Loucy (cell line): ENCODE data around the gene CTNNA2.

Experiments used
- H2AFZ ChIP-seq: fragments of 200-600 bp; sonication (generic); 2 replicates; pipeline ENCODE4 v1.6.0; 2016; ENCODE audit warnings: antibody characterized with exemption, mild to moderate bottlenecking, low read length, moderate library complexity
- H3F3A ChIP-seq: fragments of 200-600 bp; 2 replicates; pipeline ENCODE4 v1.6.0; 2016; ENCODE audit warnings: antibody characterized with exemption, low read depth, mild to moderate bottlenecking
- H3K27me3 ChIP-seq: fragments of 200-600 bp; sonication (generic); 2 replicates; pipeline ENCODE4 v1.6.1; 2014; ENCODE audit warnings: low read length, mild to moderate bottlenecking; ENCODE audit not compliant: insufficient read depth, poor library complexity, severe bottlenecking
- H3K36me3 ChIP-seq: fragments of 200-600 bp; sonication (generic); 2 replicates; pipeline ENCODE4 v1.6.1; 2016; ENCODE audit warnings: low read length; ENCODE audit not compliant: insufficient read depth
- H3K4me1 ChIP-seq: fragments of 200-600 bp; sonication (generic); 2 replicates; pipeline ENCODE4 v1.5.1; 2014; ENCODE audit warnings: low read length, mild to moderate bottlenecking; ENCODE audit not compliant: insufficient read depth, poor library complexity, severe bottlenecking
- H3K4me2 ChIP-seq: fragments of 200-600 bp; sonication (generic); 2 replicates; pipeline ENCODE4 v1.6.0; 2014; ENCODE audit warnings: antibody characterized with exemption, low read length, low read depth, mild to moderate bottlenecking; ENCODE audit not compliant: poor library complexity, severe bottlenecking
- H3K4me3 ChIP-seq: fragments of 200-600 bp; sonication (generic); 2 replicates; pipeline ENCODE4 v1.5.1; 2014; ENCODE audit warnings: low read length, mild to moderate bottlenecking, mixed read lengths; ENCODE audit not compliant: poor library complexity, severe bottlenecking
- H3K79me2 ChIP-seq: fragments of 200-600 bp; sonication (generic); 2 replicates; pipeline ENCODE4 v1.6.1; 2014; ENCODE audit warnings: low read length; ENCODE audit not compliant: insufficient read depth
- H3K9ac ChIP-seq: fragments of 200-600 bp; sonication (generic); 2 replicates; pipeline ENCODE4 v1.6.0; 2014; ENCODE audit warnings: mild to moderate bottlenecking, low read depth, low read length, moderate library complexity; ENCODE audit not compliant: poor library complexity, severe bottlenecking
- H3K9me2 ChIP-seq: fragments of 200-600 bp; sonication (generic); replicated peaks from 2 replicates; pipeline ENCODE4 v1.6.1; 2016; ENCODE audit warnings: low read depth, low read length, mixed read lengths
- H3K9me3 ChIP-seq: fragments of 200-600 bp; sonication (generic); 2 replicates; pipeline ENCODE4 v1.6.1; 2014; ENCODE audit warnings: mild to moderate bottlenecking, antibody characterized with exemption, low read length, low read depth; ENCODE audit not compliant: insufficient read depth
- H4K20me1 ChIP-seq: fragments of 200-600 bp; sonication (generic); 2 replicates; pipeline ENCODE4 v1.6.0; 2014; ENCODE audit warnings: antibody characterized with exemption, low read length, mild to moderate bottlenecking; ENCODE audit not compliant: insufficient read depth, poor library complexity, severe bottlenecking
- CTCF ChIP-seq: fragments of 200-600 bp; sonication (generic); conservative IDR thresholded peaks from 2 replicates; pipeline ENCODE4 v1.5.1; 2014; ENCODE audit warnings: mild to moderate bottlenecking, antibody characterized with exemption, low read length
- EZH2phosphoT487 ChIP-seq: fragments of 200-600 bp; IDR thresholded peaks from 2 replicates; pipeline ENCODE4 v1.6.1; 2018; ENCODE audit warnings: antibody characterized with exemption, mild to moderate bottlenecking, moderate library complexity, borderline replicate concordance

The CTNNA2 gene

DNA sequence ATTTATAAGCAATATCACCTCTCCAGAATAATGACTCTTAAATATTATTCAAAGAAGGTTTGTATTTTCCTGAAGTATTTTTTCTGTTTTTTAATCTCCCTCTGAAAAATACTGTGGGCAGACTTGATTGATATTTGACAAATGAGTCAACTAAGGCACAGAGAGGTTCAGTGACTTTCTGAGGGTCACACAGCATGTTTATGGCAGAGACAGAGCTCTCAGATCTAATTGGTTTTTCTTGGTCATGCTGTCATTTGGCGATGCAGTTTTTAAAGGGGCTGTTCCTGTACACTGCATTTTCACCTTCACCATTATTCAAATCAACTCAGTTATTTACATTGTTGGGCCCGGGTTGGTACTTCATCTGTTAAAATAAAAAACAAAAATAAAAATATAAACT, 527.4 kb downstream of the CTNNA2 start:
- TF ChIP-seq EZH2phosphoT487 (no peak), CTCF (no peak)
- Histone ChIP-seq H3K9me2 (no peaks in the 10 kb centered on the region), H3F3A (no peaks in the 10 kb centered on the region), H3K4me3 (no peak overlapping the region), H4K20me1 (no peaks in the 10 kb centered on the region), H3K36me3 (no peaks in the 10 kb centered on the region), H3K4me1 (no peaks in the 10 kb centered on the region), H3K4me2 (no peak overlapping the region), H3K9ac (no peak overlapping the region), H2AFZ (no peak overlapping the region), H3K9me3 (no peaks in the 10 kb centered on the region), H3K27me3 (no peaks in the 10 kb centered on the region), H3K79me2 (no peaks in the 10 kb centered on the region)

DNA sequence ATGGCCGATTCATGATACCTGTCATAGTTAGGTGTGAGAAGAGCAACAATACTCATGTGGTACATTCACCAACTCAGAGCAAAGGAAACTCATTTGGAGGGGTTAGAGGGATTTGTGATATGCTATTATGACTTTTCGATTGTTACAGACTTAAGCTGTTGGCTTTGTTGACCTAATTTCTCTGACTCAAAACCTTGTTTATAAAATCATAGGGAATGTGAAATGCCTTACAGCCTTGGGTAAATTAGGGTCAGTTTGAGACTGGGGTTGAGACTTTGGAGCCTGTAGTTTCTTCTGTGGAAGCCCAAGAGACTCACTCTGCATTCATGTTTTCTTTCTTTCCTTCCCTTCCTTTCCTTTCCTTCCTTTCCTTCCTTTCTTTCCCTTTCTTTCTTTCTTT, 529.8 kb downstream of the CTNNA2 start:
- Histone ChIP-seq H3K27me3 (no peaks in the 10 kb centered on the region), H3K9me3 (no peaks in the 10 kb centered on the region), H3K9ac (no peak overlapping the region), H3K79me2 (no peaks in the 10 kb centered on the region), H4K20me1 (no peaks in the 10 kb centered on the region), H3K9me2 (no peaks in the 10 kb centered on the region), H3K4me3 (no peak overlapping the region), H3K36me3 (no peaks in the 10 kb centered on the region), H3F3A (no peaks in the 10 kb centered on the region), H2AFZ (no peak overlapping the region), H3K4me1 (no peaks in the 10 kb centered on the region), H3K4me2 (no peak overlapping the region)
- TF ChIP-seq EZH2phosphoT487 (no peak), CTCF (no peak)

GRCh38 chr2:80048296-80048695, 535.4 kb downstream of the CTNNA2 start:
- H3K27me3 ChIP-seq: no peaks in the 10 kb centered on the region
- H4K20me1 ChIP-seq: no peaks in the 10 kb centered on the region
- H3K9ac ChIP-seq: no peak overlapping the region
- H3K4me3 ChIP-seq: no peak overlapping the region
- no peak for TF ChIP-seq CTCF
- TF ChIP-seq EZH2phosphoT487: no peak
- no peaks in the 10 kb centered on the region for H3K36me3 ChIP-seq
- no peaks in the 10 kb centered on the region for H3K79me2 ChIP-seq
- H3K9me2 ChIP-seq: no peaks in the 10 kb centered on the region
- no peaks in the 10 kb centered on the region for H3K9me3 ChIP-seq
- no peaks in the 10 kb centered on the region for H3K4me1 ChIP-seq
- no peak overlapping the region for H3K4me2 ChIP-seq
- no peaks in the 10 kb centered on the region for H3F3A ChIP-seq
- H2AFZ ChIP-seq: no peak overlapping the region
